ENCODE measurements around the gene UACA.

- TF ChIP-seq CTCF (IDR thresholded peaks at IDR 0.05) (no peak), POLR2A (IDR thresholded peaks at IDR 0.05) (no peak)
These were observed 131.3 kb downstream of the UACA start for GRCh38 chr15:70632079-70632478.
